Suprapubic skin (tissue), 4 donors: ENCODE data around the gene PLS1. TPM values are rescaled to one million over a fixed set of nuclear protein-coding genes. Genes with fewer than 3 reads are reported as not detected.
"Not testable (repeated sequence)": the region's sequence is repeated elsewhere in the genome, so short reads cannot be mapped to it uniquely, and the experiment has no call there.

ENCODE experiments used
- DNase-seq, 2 donors: peaks; one replicate each; pipeline ENCODE4 v3.0.0-alpha.2; 2019; ENCODE audit warnings: low spot score in 2 of 2
- H3K27ac ChIP-seq: fragments of 200-600 bp; sonication (generic); one replicate; pipeline ENCODE4 v1.5.1; 2019
- H3K27me3 ChIP-seq: fragments of 200-600 bp; sonication (generic); one replicate; pipeline ENCODE4 v1.5.1; 2019
- H3K36me3 ChIP-seq: fragments of 200-600 bp; sonication (generic); one replicate; pipeline ENCODE4 v1.5.1; 2019
- H3K4me1 ChIP-seq: fragments of 200-600 bp; sonication (generic); one replicate; pipeline ENCODE4 v1.5.1; 2019
- H3K4me3 ChIP-seq: fragments of 200-600 bp; sonication (generic); one replicate; pipeline ENCODE4 v1.5.1; 2019; ENCODE audit warnings: mild to moderate bottlenecking
- H3K9me3 ChIP-seq: fragments of 200-600 bp; sonication (generic); one replicate; pipeline ENCODE4 v1.5.1; 2019
- CTCF ChIP-seq, 2 donors: fragments of 200-600 bp in 1 of 2; fragments of 450-650 bp in 1 of 2; sonication (generic) in 1 of 2; IDR thresholded peaks; one replicate each; pipeline ENCODE4 v1.5.1; 2016 to 2019; ENCODE audit warnings: antibody characterized with exemption in 2 of 2, mild to moderate bottlenecking in 1 of 2, moderate library complexity in 1 of 2
- EP300 ChIP-seq: sonication (generic); formaldehyde crosslinking; IDR thresholded peaks from one replicate; pipeline ENCODE4 v1.6.1; 2017; ENCODE audit warnings: antibody characterized with exemption
- POLR2A ChIP-seq, 2 donors: fragments of 450-650 bp; IDR thresholded peaks; one replicate each; pipeline ENCODE4 v1.6.1; 2017; ENCODE audit warnings: antibody characterized with exemption in 2 of 2, mild to moderate bottlenecking in 2 of 2, moderate library complexity in 2 of 2
- POLR2AphosphoS5 ChIP-seq, 3 donors: sonication (generic); formaldehyde crosslinking; IDR thresholded peaks; one replicate each; pipeline ENCODE4 v1.6.1; 2017; ENCODE audit warnings: antibody characterized with exemption in 3 of 3
- WGBS: methylation state at CpG from one replicate; pipeline ENCODE4 v1.1.5; 2018; 5-methylcytosine and 5-hydroxymethylcytosine counted together
- total RNA-seq, 4 donors: library from RNA; depleted of rRNA; stranded (reverse); fragments of >200 nt; gene quantifications; one replicate each; pipeline ENCODE4 v1.1.0, GENCODE V29; 2016

The PLS1 gene
- total RNA-seq, 4 donors from 2014 or later, result 4.4 to 9.1 (median 7.5) TPM

GRCh38 chr3:142566096-142566495 lies 30.1 kb upstream of the PLS1 start:
- no peaks in the 10 kb centered on the region for H3K4me1 ChIP-seq
- no peaks in the 10 kb centered on the region for H3K27me3 ChIP-seq
- DNase-seq, result no peak
- no peak for TF ChIP-seq CTCF (IDR thresholded peaks at IDR 0.05)
- TF ChIP-seq POLR2A (IDR thresholded peaks at IDR 0.05), result no peak
- no peak for TF ChIP-seq EP300
- no peak for TF ChIP-seq POLR2AphosphoS5 (IDR thresholded peaks at IDR 0.05)
- H3K27ac ChIP-seq, result peak overlapping the region; percentile 22
- 87% methylated on average over 3 of the region's 3 CpGs for WGBS
- H3K36me3 ChIP-seq, result peaks cover 27% of the 10 kb centered on the region
- H3K4me3 ChIP-seq, result no peak overlapping the region
- no peaks in the 10 kb centered on the region for H3K9me3 ChIP-seq

GRCh38 chr3:142568393-142569017 lies 27.7 kb upstream of the PLS1 start:
- 77% methylated on average over 14 of the region's 21 CpGs for WGBS
- DNase-seq, result no peak
- Histone ChIP-seq H3K27ac (no peak overlapping the region), H3K27me3 (no peaks in the 10 kb centered on the region), H3K9me3 (no peaks in the 10 kb centered on the region), H3K36me3 (peaks cover 17% of the 10 kb centered on the region), H3K4me3 (no peak overlapping the region), H3K4me1 (no peaks in the 10 kb centered on the region)
- TF ChIP-seq POLR2A (IDR thresholded peaks at IDR 0.05), result no peak

- not testable (repeated sequence) for H3K9me3 ChIP-seq, H3K4me1 ChIP-seq, DNase-seq, H3K27me3 ChIP-seq, H3K4me3 ChIP-seq, H3K27ac ChIP-seq
- 94% methylated on average over 3 of the region's 3 CpGs for WGBS
- H3K36me3 ChIP-seq, result peaks cover 12% of the 10 kb centered on the region
These were observed 26.8 kb upstream of the PLS1 start for GRCh38 chr3:142569422-142569821.

- not testable (repeated sequence) for H3K9me3 ChIP-seq, H3K36me3 ChIP-seq, DNase-seq, H3K4me3 ChIP-seq, H3K27ac ChIP-seq, H3K27me3 ChIP-seq
- peaks cover 30% of the 10 kb centered on the region for H3K4me1 ChIP-seq
- 90% methylated on average over 3 of the region's 3 CpGs for WGBS
These were observed 22.0 kb upstream of the PLS1 start for GRCh38 chr3:142574223-142574622.

GRCh38 chr3:142574665-142575064 lies 21.5 kb upstream of the PLS1 start:
- no peak for DNase-seq
- Histone ChIP-seq H3K27me3 (no peaks in the 10 kb centered on the region), H3K36me3 (no peaks in the 10 kb centered on the region), H3K9me3 (no peaks in the 10 kb centered on the region), H3K4me1 (peaks cover 35% of the 10 kb centered on the region), H3K27ac (no peak overlapping the region), H3K4me3 (no peak overlapping the region)
- TF ChIP-seq POLR2AphosphoS5 (IDR thresholded peaks at IDR 0.05), result no peak
- no peak for TF ChIP-seq EP300
- no peak for TF ChIP-seq POLR2A (IDR thresholded peaks at IDR 0.05)
- TF ChIP-seq CTCF (IDR thresholded peaks at IDR 0.05), result no peak
- 46% methylated on average over 1 of the region's 1 CpG for WGBS

- H3K36me3 ChIP-seq, result no peaks in the 10 kb centered on the region
- no peak overlapping the region for H3K4me3 ChIP-seq
- TF ChIP-seq CTCF (IDR thresholded peaks at IDR 0.05) (no peak), POLR2AphosphoS5 (IDR thresholded peaks at IDR 0.05) (no peak), POLR2A (IDR thresholded peaks at IDR 0.05) (no peak), EP300 (no peak)
- no peaks in the 10 kb centered on the region for H3K27me3 ChIP-seq
- DNase-seq, result no peak
- H3K9me3 ChIP-seq, result no peaks in the 10 kb centered on the region
- H3K4me1 ChIP-seq, result peaks cover 36% of the 10 kb centered on the region
- H3K27ac ChIP-seq, result no peak overlapping the region
These were observed 19.4 kb upstream of the PLS1 start for GRCh38 chr3:142576792-142577191.

GRCh38 chr3:142577696-142578328 lies 18.4 kb upstream of the PLS1 start:
- WGBS, result 5% methylated on average over 12 of the region's 12 CpGs
- H3K4me3 ChIP-seq, result peak overlapping the region; percentile 85
- DNase-seq, result no peak

More at GRCh38 chr3:142577696-142578328, 18.4 kb upstream of the PLS1 start:
- no peaks in the 10 kb centered on the region for H3K27me3 ChIP-seq
- H3K27ac ChIP-seq, result peak overlapping the region; percentile 94
- no peak for TF ChIP-seq EP300
- TF ChIP-seq POLR2AphosphoS5 (IDR thresholded peaks at IDR 0.05), result no peak
- no peak for TF ChIP-seq CTCF (IDR thresholded peaks at IDR 0.05)
- no peak for TF ChIP-seq POLR2A (IDR thresholded peaks at IDR 0.05)
- no peaks in the 10 kb centered on the region for H3K36me3 ChIP-seq
- H3K9me3 ChIP-seq, result no peaks in the 10 kb centered on the region
- peaks cover 36% of the 10 kb centered on the region for H3K4me1 ChIP-seq
